NOMO-1 treated with DMSO at 0.1 percent for 48 hours (cell line): Measurements from ENCODE around the gene BRD4.

Experiments
- DNase-seq: peaks from one replicate; lab custom pipeline; 2025; ENCODE audit not compliant: unreplicated experiment; lab: John Stamatoyannopoulos, UW

BRD4 gene

DNA sequence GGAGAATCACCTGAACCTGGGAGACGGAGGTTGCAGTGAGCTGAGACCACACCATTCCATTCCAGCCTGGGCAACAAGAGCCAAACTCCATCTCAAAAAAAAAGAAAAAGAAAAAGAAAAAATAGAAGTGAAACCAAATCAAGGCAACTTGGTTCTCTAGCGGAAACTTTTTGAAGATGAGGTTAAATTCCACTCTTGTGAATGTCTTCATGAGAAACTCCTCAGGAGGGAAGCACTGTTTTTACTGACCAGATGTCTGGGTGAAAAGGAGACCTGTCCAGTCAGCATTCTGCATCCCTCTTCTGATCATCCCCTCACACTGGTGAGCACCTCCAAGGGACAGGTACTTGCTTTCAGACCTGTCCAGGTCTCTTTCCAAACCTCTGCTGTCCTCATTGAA is 15.8 kb downstream of the BRD4 start:
- peak; percentile 57 for DNase-seq

DNA sequence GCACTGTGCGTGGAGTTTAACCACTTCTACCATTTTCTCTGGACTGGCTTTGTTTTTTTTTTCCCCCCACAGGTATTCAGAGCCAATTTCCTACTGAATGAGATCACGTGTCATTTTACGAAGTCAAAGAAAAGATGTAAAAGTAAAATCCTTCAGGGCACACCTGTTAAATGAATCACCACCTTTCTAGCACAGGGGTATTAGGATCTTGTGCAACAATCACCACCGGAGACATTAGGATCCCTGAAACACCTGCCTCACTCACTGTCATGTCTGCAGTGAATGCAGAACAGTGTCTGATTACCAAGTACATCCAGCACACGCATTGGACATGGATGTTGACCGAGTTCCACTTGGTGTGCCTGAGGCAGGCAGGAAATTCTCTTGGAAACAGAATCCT is 17.2 kb downstream of the BRD4 start:
- DNase-seq = no peak

GRCh38 chr19:15313649-15314279 is 18.6 kb downstream of the BRD4 start:
- no peak for DNase-seq

DNA sequence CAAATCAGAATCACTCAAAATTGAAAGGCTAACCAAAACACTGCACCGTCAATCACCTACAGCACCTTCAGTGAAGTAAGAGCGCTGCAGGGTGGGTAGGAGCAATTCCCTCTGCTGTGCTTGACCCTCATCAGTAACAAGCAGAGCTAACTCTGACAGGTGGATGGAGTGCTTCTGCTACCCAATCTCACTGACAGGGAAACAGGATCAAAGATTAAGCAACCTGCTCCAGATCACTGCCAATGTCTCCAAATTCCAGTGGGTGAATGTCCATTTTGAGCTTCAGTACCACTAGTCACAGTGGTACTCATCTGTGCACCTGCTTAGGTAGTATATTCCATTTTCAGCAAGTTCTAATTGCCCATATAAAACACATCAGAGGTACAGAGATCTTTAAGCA is 25.2 kb downstream of the BRD4 start:
- no peak for DNase-seq

DNA sequence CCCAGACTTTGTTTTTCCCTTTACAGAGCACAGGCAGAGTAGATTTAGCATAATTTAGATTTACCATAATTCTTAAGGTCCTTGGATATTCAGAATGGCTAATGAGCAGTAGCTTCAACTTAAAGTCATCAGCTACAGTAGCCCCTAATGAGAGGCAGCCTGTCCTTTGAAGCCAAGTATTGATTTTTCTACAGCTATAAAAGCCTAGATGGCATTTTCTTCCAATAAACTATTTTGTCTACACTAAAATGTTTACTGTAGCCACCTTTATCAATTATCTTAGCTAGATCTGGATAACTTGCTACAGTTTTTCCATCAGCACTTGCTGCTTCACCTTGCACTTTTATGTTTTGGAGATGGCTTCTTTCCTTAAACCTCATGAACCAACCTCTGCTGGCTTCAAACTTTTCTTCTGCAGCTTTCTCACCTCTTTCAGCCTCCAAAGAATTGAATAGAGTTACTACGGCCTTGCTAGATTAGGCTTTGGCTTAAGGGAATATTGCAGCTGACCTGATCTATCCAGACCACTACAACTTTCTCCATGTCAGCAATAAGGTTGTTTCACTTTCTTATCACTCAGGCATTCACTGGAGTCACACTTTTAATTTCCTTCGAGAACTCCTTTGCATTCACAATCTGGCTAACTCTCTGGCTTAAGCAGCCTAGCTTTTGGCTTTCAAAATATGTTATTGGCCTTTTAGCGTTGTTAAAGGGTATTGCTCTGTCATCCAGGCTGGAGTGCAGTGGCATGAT is 26.6 kb downstream of the BRD4 start:
- DNase-seq = no peak

GRCh38 chr19:15304140-15304705 is 28.1 kb downstream of the BRD4 start:
- no peak for DNase-seq

- no peak for DNase-seq
Observed at GRCh38 chr19:15303105-15303780, 29.1 kb downstream of the BRD4 start.

GRCh38 chr19:15300533-15301197 is 31.7 kb downstream of the BRD4 start:
- no peak for DNase-seq

DNA sequence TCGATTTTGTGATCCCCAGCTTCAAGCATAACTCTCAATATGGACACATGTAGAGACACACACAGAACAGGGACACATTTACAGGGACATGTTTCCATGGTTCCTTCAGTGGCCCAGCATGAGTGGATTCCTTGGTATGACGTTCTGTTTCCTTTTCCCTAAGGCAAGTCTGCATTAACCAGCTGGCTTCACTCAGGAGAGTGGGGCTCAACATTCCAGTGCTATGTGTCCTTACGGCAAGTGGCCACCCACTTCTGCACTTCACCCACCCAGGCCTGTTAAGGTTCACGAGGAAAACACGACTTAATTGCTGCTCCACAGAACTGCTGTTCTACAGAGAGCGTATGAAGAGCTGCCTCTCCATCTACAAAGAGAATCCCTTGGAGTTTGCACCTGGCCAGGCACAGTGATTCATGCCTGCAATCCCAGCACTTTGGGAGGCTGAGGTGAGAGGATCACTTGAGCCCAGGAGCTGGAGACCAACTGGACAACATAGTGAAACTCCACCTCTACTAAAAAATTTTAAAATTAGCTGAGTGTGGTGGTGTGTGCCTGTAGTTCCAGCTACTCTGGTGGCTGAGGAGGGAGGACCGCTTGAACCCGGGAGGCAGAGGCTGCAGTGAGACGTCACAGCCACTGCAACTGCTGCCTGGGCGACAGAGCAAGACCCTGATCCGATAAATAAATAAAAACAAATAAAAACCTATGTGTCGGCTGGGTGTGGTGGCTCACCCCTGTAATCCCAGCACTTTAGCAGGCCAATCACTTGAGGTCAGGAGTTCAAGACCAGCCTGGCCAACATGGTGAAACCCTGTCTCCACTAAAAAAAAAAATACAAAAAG is 32.5 kb downstream of the BRD4 start:
- no peak for DNase-seq

GRCh38 chr19:15298847-15299567 is 33.3 kb downstream of the BRD4 start:
- no peak for DNase-seq

DNA sequence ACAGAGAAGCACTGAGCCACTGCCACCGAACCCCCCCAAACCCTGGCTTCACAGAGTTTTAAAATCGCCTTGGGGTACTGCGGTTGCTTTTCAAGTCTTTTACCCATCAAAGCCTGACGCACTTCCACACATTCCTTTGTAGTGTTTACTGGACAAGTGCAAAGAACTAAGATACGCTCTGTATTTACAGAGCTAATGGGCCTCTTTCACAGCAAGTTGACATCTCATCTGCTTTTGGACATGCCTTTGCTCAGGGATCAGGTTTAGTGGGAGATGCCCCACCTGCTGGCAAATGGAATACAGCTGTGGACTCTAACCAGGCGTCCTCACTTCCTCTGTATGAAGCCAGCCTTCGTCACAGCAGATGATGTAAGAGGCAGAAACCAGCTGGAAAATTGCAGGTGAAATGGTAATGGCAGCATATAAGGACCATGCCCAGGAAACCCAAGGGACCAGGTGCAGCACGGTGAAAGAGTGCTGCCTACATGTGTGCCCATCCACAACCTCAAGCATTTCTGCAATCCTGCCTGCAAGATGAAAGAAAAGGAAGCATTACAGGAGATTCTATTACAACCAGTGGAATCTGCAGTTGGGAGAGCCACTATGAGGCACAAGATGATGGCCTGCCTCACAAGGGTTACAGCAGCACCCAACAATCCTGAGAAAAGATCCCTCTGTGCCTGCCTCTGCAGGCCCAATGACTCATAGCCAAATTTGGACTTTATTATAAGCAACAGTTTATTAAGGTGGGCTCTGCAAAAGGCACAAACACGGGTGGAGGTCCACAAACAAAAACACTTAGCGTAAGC is 34.7 kb downstream of the BRD4 start:
- no peak for DNase-seq

DNA sequence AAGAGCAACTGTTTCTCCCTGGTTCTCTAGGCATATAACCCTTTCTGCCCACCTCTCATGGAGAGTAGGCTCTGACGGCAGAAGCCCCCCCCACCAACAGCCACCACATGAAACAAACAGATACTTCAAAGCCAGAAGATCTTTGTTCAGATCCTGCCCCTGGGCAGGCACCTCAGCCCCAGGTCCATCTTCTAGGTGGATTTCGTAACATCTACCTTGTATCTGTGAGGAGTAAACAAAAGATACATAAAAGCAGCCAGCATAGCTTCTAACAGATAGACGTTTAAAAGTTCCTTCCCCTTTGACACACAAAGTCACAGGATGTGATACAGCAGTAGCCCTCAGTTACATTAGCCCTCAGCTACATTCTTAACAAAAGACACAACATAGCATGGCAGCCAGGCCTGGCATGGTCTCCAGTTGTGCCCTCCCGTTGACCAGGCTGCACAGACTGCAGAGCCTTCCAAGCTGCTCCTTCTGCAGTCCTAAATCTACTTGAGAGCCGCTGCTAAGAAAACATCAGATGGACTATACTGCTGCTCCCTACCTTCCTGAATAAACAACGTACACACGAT is 35.4 kb downstream of the BRD4 start:
- no peak for DNase-seq

GRCh38 chr19:15296353-15296752 is 36.0 kb downstream of the BRD4 start:
- no peak for DNase-seq

- no peak for DNase-seq
Observed at GRCh38 chr19:15294561-15294990, 37.8 kb downstream of the BRD4 start.

DNA sequence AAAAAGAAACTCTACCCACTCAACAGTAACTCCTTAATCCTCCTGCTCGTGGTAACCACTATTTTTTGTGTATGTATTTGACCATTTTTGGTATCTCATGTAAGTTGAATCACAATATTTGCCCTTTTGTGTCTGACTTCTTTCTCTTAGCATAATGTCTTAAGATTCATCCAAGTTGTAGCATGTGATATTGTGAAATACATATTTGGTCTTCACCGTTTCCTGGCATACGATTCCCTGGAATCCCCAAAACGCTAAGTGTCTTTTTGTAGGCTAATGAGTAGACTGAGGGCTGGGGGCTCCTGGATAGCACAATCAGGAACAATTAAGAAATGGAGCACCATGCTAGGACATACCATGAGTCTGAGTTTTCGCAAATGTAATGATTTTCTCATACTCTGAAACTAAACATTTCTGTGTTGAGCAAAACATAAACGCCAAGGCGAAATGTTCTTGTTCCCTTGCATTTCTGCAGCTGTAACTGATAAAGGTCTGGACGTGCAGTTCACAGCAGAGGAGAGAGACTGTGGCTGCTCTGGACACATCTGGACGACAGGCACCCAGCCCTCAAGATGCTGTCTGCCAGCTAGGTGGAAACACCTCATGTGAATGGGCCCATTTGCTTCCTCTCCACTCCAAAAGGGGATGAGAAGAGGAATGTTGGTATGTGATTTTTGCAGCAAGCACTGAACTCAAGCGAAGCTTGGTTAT is 38.4 kb downstream of the BRD4 start:
- no peak for DNase-seq

DNA sequence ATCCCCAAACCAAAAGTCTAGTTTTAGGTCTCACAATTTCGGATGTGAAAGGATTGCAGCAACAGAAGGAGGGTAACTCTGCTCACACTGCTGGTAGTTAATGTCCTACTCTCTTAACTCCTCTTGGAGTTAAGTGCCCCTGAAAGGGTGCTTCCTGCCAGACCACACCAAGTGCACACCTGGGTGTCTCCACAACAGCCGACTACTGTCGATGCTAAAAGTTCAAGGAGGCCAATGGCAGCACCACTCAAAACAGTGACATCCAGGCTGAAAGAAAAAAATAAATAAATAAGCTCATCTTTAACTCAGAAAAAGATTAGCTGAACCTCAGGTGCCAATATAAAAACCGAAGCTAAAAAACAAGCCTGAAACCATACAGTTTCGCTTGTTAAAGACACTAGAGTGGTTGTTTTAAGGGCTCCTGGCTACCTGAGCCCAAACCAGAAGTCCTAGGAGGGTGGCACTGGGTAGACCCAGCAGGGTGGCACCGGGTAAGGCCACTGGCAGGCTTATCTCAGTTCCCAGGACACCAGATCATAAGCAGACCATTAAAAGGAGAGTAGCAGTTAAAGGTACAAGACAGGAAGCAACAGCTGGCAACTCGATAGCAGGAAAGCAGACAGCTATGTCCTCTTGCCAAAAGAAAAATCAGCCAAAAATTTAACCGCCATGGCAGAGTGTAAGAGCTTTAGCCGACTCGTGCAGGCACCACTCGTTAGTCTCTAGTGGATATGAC is 39.3 kb downstream of the BRD4 start:
- DNase-seq = no peak

- DNase-seq = no peak
Observed at GRCh38 chr19:15292140-15292539, 40.2 kb downstream of the BRD4 start.
